Hindlimb muscle (tissue), 1 donor: Measurements from ENCODE around the gene TNFRSF4. TPM values are rescaled to one million over a fixed set of nuclear protein-coding genes. Genes with fewer than 3 reads are reported as not detected.
"Not testable (repeated sequence)": the region's sequence is repeated elsewhere in the genome, so short reads cannot be mapped to it uniquely, and the experiment has no call there.

Source experiments
- DNase-seq: peaks from one replicate; pipeline ENCODE4 v3.0.0-alpha.2; 2013
- polyA plus RNA-seq: library from polyadenylated mRNA; unstranded; fragments of 120-200 nt; gene quantifications from one replicate; pipeline ENCODE4 v1.2.1, GENCODE V29; 2013; ENCODE audit not compliant: insufficient read length

Gene TNFRSF4
- polyA plus RNA-seq, 1 donor, result 3.2 TPM

- DNase-seq, result no peak
These were observed 11.0 kb downstream of the TNFRSF4 start for GRCh38 chr1:1202831-1203560.

GRCh38 chr1:1200876-1201810 lies 12.8 kb downstream of the TNFRSF4 start:
- peak; percentile 82 for DNase-seq

DNA sequence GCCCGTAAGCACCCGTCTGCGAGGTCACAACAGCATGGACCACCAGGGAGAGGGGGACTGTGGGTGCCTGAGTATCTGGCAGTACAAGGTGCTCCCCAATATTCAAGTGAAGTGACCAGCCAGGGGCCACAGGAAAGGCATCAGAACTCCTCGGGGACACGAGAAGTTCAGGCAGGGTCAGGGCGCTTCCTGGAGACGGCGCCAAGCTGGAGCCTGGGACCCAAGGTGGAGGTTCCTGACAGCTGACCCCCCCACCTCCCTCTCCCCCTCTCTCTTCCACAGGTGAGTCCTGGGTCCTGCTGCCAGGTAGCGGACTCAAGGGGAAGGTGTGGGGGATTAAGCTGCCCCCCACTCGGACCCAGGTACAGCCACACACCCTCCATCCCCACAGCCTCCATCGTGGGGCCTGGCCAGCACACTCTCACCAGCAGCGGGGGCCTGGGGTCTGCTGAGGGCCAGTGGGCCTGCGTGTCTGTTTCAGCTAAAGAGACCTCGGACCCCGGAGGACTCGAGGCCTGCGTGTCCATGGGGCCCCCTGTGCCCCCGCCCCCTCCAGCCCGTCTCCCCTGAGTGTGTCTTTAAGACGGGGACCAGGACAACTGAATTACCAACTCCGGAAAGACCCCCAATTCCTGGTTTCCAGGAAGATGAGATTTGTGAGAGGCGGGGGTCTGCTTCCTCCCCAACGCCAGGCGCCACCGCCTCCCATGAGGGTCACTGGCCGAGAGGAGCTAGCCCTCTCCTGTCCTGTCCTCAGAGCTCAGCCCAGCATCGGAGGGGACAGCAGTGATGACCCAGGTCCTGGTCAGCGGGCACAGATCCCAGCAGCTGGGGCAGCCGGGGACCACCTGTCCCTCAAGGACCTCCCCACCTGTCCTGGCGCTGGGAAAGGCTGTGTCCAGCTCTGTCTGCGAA lies 13.7 kb downstream of the TNFRSF4 start:
- no peak for DNase-seq

- no peak for DNase-seq
These were observed 14.6 kb downstream of the TNFRSF4 start for GRCh38 chr1:1199141-1199960.

DNA sequence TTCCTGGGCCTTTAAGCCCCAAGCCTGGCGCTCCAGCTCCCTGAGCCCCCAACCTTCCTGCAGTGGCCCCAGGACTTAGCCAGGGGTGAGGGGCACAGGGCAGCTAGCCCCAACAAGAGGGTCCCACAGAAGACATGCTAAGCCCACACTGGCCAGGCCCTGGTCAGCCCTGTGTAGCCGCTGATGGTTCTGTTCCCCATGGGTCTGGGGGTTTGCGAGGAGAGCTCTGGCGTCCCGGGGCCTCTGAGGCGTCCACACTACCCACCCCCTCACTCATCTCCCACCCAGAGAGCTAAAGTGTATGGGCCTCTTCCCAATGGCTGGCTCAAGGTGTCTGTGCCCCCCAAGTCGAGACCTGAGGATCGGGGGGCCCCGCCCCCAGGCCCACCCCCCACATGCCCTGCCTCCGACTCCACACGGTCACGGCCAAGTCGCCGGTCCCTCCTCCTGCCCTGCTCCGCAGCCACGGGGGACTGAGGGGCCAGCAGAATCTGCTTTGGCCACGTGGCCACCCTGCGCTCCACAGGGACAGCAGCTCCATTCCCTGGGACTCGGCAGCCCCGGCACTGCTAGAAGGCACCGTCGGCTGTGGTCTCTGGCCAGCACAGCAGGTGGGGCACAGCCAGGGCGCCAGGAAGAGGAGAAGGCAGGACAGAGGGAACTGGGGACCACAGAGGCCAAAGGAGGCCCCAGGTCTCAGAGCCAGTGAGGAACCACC lies 15.4 kb downstream of the TNFRSF4 start:
- no peak for DNase-seq

DNA sequence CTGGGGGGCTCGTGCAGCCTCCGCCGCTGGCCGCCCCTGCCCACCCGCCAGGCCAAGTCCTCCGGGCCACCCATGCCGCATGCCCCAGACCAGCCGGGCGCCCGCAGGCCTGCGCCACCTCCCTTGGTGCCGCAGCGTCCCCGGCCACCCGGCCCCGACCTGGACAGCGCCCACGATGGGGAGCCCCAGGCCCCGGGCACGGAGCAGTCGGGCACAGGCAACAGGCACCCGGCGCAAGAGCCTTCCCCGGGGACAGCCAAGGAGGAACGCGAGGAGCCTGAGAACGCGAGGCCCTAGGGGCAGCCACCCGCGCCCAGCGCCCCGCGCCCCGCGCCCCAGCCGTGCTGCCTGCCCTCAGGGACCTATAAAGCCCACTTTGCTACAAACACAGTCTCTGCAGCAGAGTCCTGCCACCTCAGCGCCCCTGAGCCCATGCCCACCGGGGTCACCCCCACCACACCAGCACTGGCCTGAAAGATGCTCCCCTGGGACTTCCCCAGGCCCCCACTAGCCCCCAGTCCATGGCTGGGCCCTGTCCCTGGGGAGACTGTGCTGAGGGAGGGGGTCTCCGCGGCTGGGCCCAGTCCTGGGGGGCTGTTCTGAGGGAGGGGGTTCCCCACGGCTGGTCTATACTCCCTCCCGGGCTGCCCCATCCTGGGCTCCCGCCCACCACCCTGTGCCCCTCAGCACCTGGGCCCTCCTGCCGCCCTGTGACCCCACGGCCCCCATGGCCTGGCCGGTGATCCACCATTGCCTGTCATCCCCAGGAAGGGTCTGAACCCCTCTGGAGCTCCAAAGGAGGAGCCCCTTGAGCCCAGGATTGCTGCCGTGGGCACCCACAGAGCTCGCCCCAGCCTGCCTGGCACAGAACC lies 16.2 kb downstream of the TNFRSF4 start:
- no peak for DNase-seq

GRCh38 chr1:1197188-1197500 lies 16.8 kb downstream of the TNFRSF4 start:
- DNase-seq, result no peak

DNA sequence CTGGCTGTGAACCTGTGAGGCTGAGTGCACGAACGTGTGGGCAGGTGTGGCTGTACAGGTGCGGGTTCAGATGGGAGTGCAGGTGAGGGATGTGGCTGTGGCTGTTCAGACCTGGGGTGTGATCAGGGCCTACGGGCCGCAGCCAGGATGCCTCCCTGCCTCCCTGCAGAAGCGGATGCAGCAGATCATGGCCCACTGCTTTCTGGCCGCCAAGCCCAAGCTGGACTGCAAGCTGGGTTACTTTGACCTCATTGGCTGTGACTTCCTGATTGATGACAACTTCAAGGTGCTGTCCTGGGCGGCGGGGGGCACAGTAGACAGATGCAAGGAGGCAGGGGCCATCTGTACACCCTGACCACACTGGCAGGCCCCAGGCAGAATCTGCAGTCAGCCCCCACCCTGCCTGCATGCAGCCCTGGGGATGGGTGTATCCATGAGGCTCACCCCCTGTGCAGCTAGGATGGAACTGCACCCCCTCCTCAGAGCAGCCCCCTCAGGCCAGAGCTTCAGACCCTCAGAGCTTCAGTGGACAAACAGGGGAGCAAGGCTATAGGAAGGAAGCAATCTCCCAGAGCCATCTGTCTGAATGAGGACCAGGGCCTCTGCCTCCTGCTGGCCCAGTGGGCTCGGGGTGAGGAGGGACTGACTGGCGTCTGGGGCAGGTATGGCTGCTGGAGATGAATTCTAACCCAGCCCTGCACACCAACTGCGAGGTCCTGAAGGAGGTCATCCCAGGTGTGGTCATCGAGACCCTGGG lies 17.3 kb downstream of the TNFRSF4 start:
- DNase-seq, result no peak

DNA sequence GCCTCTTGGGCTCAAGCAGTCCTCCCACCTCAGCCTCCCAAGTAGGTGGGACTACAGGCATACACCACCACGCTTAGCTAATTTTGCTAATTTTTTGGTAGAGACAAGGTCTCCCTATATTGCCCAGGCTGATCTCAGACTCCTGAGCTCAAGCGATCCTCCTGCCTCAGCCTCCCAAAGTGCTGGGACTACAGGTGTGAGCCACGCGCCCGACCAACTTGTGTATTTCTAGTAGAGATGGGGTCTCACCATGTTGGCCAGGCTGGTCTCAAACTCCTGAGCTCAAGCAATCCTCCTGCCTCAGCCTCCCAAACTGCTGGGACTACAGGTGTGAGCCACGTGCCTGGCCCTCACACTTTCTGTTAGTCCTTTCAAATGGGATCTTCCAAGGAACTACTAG lies 18.2 kb downstream of the TNFRSF4 start:
- not testable (repeated sequence) for DNase-seq

GRCh38 chr1:1194723-1195122 lies 19.2 kb downstream of the TNFRSF4 start:
- DNase-seq, result no peak

DNA sequence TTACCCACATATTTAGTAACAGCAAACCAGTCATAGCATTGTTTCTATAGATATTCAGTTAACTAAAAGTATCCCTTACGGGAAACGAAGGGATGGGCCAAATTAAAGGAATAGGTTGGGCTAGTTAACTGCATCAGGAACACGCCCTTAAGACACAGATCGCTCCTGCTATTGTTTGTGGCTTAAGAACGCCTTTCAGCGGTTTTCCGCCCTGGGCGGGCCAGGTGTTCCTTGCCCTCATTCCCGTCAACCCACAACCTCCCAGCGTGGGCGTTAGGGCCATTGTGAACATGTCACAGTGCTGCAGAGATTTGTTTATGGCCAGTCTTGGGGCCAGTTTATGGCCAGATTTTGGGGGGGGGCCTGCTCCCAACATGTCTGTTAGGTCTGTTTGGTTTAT lies 22.2 kb downstream of the TNFRSF4 start:
- DNase-seq, result no peak

- DNase-seq, result no peak
These were observed 24.8 kb downstream of the TNFRSF4 start for GRCh38 chr1:1189111-1189510.

DNA sequence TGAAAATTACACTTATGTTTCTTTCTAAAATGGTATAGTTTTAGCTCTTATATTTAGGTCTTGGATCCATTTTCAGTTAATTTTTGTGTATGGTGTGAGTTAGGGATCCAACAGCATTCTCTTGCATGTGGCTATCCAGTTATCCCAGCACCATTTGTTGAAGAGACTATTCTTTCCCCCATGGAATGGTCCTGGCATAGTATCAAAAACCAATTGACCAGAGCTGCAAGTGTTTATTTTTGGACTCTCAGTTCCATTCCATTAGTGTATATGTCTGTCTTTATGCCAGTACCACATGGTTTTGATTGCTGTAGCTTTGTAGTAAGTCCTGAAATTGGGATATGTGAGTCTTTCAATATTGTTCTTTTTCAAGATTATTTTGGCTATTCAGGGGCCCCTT lies 26.0 kb downstream of the TNFRSF4 start:
- no peak for DNase-seq

DNA sequence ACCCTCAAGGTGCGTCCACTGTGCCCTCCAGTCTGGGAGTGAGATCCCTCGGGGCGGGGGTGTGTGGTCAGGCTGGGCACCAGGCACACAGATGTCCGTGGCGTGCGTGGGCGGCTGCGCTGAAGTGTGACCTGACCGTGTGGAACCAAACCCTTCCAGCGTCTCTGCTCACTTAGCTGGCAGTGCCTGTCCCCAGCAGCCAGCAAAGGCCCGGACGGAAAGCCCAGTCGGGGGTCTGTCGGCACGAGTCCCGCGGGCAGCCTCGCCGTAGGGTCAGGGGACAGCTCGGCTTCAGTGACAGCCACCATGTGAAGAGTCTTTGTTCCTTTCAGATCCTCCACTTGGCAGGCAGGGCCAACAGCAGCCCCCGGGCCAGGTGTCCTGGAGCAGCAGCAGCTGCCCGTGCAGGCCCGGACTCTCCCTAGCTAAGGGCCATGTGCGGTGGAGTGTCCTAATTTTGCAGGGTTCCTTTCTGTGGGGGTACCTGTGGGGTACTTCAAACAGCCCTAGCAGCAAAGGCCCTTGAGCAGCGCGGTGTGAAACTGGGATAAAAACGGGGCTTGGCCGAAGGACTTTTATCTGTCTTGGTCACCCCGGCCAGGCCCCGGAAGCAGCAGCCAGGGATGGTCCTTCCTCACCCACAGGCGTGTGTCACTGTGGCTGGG lies 28.7 kb downstream of the TNFRSF4 start:
- DNase-seq, result no peak

DNA sequence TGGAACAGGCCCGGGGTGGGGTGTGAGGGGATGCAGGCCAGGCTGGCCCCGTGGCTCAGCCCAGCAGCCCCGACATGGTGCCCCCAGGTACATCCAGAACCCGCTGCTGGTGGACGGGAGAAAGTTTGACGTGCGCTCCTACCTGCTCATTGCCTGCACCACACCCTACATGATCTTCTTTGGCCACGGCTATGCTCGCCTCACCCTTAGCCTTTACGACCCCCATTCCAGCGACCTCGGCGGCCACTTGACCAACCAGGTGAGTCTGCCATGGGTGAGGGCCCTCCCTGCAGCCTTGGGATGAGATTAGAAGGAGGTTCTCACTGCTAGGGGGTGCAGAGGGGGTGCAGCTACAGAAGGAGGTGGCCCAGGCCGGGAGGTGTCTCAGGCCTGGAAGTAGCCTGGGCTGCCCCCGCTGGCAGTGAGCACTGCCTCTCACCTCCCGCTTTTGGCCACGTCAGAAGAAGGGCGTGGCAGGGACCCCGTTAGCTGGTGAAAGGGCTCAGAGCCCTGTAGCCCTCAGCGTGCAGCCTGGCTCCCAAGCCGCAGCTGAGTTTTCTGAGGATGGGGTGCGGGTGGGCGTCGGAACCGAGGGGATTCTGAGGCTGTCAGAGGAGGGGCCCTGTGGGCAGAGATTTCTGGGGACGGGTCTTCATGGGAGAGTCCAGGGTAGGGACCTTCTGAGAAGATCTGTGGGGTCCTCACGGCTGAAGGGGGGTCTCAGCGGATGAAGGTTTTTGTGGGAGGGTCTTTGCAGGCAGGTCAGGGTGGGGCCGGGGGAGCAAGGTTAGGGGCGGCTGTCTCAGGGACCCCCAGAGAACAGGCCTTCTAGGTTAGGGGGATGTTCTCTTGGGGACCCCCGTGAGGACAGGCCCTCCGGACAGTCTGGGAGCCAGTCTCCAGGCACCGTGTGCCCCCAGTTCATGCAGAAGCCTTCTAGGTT lies 29.8 kb downstream of the TNFRSF4 start:
- DNase-seq, result no peak

GRCh38 chr1:1183221-1183747 lies 30.7 kb downstream of the TNFRSF4 start:
- DNase-seq, result peak; percentile 42

GRCh38 chr1:1182491-1183220 lies 31.3 kb downstream of the TNFRSF4 start:
- DNase-seq, result no peak
